ENCODE results near the gene RARB. TPM values are rescaled to one million over a fixed set of nuclear protein-coding genes. Genes with fewer than 3 reads are reported as not detected.

Gene RARB
- total and polyA plus RNA-seq, 2 of the 13 experiments (the other 11 are each of a cell fraction or from before 2014, with no cell fraction given): 0.16 TPM; not detected in 1

GRCh38 chr3:25540273-25540672, 112.2 kb downstream of the RARB start:
- WGBS (ENCODE audit: low lambda C conversion rate): 26% methylated on average over 5 of the region's 5 CpGs
- H2AFZ ChIP-seq (ENCODE audit: low read length): no peak overlapping the region
- H3K4me1 ChIP-seq (ENCODE audit: insufficient read depth, low read length): no peaks in the 10 kb centered on the region
- DNase-seq (ENCODE audit: low spot score) (no peak), ATAC-seq (no peak), FAIRE-seq (no peak)
- intact Hi-C loops (cut with micrococcal nuclease; ENCODE audit: unreplicated experiment): no loop called here
- H3K27me3 ChIP-seq (ENCODE audit: control insufficient read depth in 1 of 2, insufficient read depth in 2 of 2, low read length in 2 of 2): no peaks in the 10 kb centered on the region
- no peak overlapping the region for H3K4me2 ChIP-seq (ENCODE audit: low read depth, low read length)
- no peaks in the 10 kb centered on the region for H4K20me1 ChIP-seq (ENCODE audit: insufficient read depth, low read length)
- no peak overlapping the region for H3K27ac ChIP-seq (ENCODE audit: extremely low read length, insufficient read depth, low read length)
- no peak for TF ChIP-seq TBP (CRISPR knock-in tag; IDR thresholded peaks at IDR 0.05)
- no peak for TF ChIP-seq MYNN (CRISPR knock-in tag; IDR thresholded peaks at IDR 0.05; ENCODE audit: low read depth)
- TF ChIP-seq NFE2L2 (IDR thresholded peaks at IDR 0.05; ENCODE audit: low read length): no peak
- TF ChIP-seq KDM5B (CRISPR knock-in tag; IDR thresholded peaks at IDR 0.05; ENCODE audit: borderline replicate concordance): no peak
- TF ChIP-seq ELF1 (CRISPR knock-in tag; IDR thresholded peaks at IDR 0.05): no peak
- in situ Hi-C loops (cut with HindIII; ENCODE audit: extremely low pct_ligation_motif_present, low pct_unique_long_range_greater_than_20kb): no loop called here
- ChIA-PET POLR2A (no interaction called here), CTCF (ENCODE audit: low intra/inter-chr PET ratio, low total read pairs) (no interaction called here)
- no peak overlapping the region for H3K9ac ChIP-seq (ENCODE audit: insufficient read depth, low read depth, low read length)
- no peaks in the 10 kb centered on the region for H3K9me3 ChIP-seq (ENCODE audit: low read length)
- no peaks in the 10 kb centered on the region for H3K79me2 ChIP-seq (ENCODE audit: insufficient read depth, low read length)
- no peak overlapping the region for H3K4me3 ChIP-seq (replicated peaks in 1 of 3; ENCODE audit: insufficient read depth in 1 of 3, low read depth in 2 of 3, low read length in 3 of 3)
- H3K36me3 ChIP-seq (replicated peaks in 1 of 2; ENCODE audit: control insufficient read depth in 1 of 2, insufficient read depth in 2 of 2, low read length in 2 of 2): no peaks in the 10 kb centered on the region
- BruUV-seq (replicated peaks): no TSS peak

- ChIA-PET CTCF (ENCODE audit: low intra/inter-chr PET ratio, low total read pairs) (no interaction called here), POLR2A (no interaction called here)
- FAIRE-seq: no peak
- no peak overlapping the region for H3K9ac ChIP-seq (ENCODE audit: insufficient read depth, low read depth, low read length)
- H3K36me3 ChIP-seq (replicated peaks in 1 of 2; ENCODE audit: control insufficient read depth in 1 of 2, insufficient read depth in 2 of 2, low read length in 2 of 2): no peaks in the 10 kb centered on the region
- H3K79me2 ChIP-seq (ENCODE audit: insufficient read depth, low read length): no peaks in the 10 kb centered on the region
- H3K4me1 ChIP-seq (ENCODE audit: insufficient read depth, low read length): no peaks in the 10 kb centered on the region
- no peaks in the 10 kb centered on the region for H3K27me3 ChIP-seq (ENCODE audit: control insufficient read depth in 1 of 2, insufficient read depth in 2 of 2, low read length in 2 of 2)
- H3K4me2 ChIP-seq (ENCODE audit: low read depth, low read length): no peak overlapping the region
- WGBS (ENCODE audit: low lambda C conversion rate): 13% methylated on average over 1 of the region's 1 CpG
- no peak overlapping the region for H3K27ac ChIP-seq (ENCODE audit: extremely low read length, insufficient read depth, low read length)
- in situ Hi-C loops (cut with HindIII; ENCODE audit: extremely low pct_ligation_motif_present, low pct_unique_long_range_greater_than_20kb): no loop called here
- no peak overlapping the region for H2AFZ ChIP-seq (ENCODE audit: low read length)
- no peaks in the 10 kb centered on the region for H3K9me3 ChIP-seq (ENCODE audit: low read length)
- intact Hi-C loops (cut with micrococcal nuclease; ENCODE audit: unreplicated experiment): no loop called here
- no peaks in the 10 kb centered on the region for H4K20me1 ChIP-seq (ENCODE audit: insufficient read depth, low read length)
- no TSS peak for BruUV-seq (replicated peaks)
- DNase-seq (ENCODE audit: low spot score): no peak
- H3K4me3 ChIP-seq (replicated peaks in 1 of 3; ENCODE audit: insufficient read depth in 1 of 3, low read depth in 2 of 3, low read length in 3 of 3): no peak overlapping the region
- TF ChIP-seq MTA1 (CRISPR knock-in tag; IDR thresholded peaks at IDR 0.05; ENCODE audit: borderline replicate concordance) (no peak), ZBTB3 (CRISPR knock-in tag; IDR thresholded peaks at IDR 0.05; ENCODE audit: borderline replicate concordance, low read depth) (no peak), SIN3A (IDR thresholded peaks at IDR 0.05; ENCODE audit: borderline replicate concordance, low read depth, low read length) (no peak), ZNF441 (CRISPR knock-in tag; IDR thresholded peaks at IDR 0.05; ENCODE audit: borderline replicate concordance) (no peak), GLI4 (CRISPR knock-in tag; IDR thresholded peaks at IDR 0.05; ENCODE audit: borderline replicate concordance) (no peak), JUND (CRISPR knock-in tag; IDR thresholded peaks at IDR 0.05) (no peak), FOXO4 (CRISPR knock-in tag; conservative IDR thresholded peaks at IDR 0.05) (no peak), ZNF503 (CRISPR knock-in tag; IDR thresholded peaks at IDR 0.05) (no peak), ZMYM4 (CRISPR knock-in tag; IDR thresholded peaks at IDR 0.05) (no peak), ZFP36L1 (CRISPR knock-in tag; IDR thresholded peaks at IDR 0.05) (no peak), GATAD1 (CRISPR knock-in tag; IDR thresholded peaks at IDR 0.05) (no peak), ZNF331 (CRISPR knock-in tag; IDR thresholded peaks at IDR 0.05) (no peak), TAF15 (IDR thresholded peaks at IDR 0.05; ENCODE audit: low read depth, low read length, poor library complexity, severe bottlenecking) (no peak)
- no peak for ATAC-seq
These were observed 114.5 kb downstream of the RARB start for GRCh38 chr3:25542492-25543039.

Measured in HepG2 (cell line).